ENCODE data around the gene ANKLE2. TPM values are rescaled to one million over a fixed set of nuclear protein-coding genes. Genes with fewer than 3 reads are reported as not detected.
A peak's percentile ranks its signal among the peaks of the same experiment; 100 is the strongest.

The ANKLE2 gene
- total and polyA plus RNA-seq, 2 of the 13 experiments (the other 11 are each of a cell fraction or from before 2014, with no cell fraction given), result 35.3 to 37.1 TPM

DNA sequence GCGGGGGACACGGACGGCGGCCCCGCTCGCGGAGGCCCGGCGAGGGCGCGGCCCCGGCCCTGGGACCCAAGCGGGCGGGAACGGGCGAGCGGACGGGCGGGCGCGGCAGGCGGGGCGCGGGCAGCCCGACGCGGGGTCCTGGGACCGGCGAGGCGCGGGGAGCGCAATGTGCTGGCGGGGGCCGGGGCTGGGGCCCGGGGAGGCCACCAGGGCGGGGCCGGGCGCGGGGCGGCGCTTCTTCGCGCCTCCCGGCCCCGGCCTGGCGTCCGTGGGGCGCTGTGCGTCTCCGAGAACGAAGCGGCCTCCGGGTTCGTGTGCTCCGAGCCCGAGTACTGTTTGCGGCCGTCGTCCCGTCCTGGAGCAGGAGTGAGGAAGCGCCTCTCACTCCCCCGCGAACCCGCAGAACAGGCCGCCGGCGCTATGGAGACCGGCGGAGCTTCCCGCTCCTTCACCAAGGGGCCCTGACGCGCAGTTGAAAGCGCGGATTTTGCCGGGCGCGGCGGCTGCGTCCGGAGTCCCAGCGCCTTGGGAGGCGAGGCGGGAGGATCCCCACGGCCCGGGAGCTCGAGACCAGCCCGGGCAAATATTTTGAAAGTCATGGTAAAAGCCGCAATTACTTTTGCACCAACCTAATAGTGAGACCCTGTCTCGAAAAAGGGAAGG, 420 bp upstream of the ANKLE2 start (continued):
- TF ChIP-seq, protein P1, sequence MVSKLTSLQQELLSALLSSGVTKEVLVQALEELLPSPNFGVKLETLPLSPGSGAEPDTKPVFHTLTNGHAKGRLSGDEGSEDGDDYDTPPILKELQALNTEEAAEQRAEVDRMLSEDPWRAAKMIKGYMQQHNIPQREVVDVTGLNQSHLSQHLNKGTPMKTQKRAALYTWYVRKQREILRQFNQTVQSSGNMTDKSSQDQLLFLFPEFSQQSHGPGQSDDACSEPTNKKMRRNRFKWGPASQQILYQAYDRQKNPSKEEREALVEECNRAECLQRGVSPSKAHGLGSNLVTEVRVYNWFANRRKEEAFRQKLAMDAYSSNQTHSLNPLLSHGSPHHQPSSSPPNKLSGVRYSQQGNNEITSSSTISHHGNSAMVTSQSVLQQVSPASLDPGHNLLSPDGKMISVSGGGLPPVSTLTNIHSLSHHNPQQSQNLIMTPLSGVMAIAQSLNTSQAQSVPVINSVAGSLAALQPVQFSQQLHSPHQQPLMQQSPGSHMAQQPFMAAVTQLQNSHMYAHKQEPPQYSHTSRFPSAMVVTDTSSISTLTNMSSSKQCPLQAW (CRISPR knock-in tag; IDR thresholded peaks at IDR 0.05), result 0 out of 2 replicates have a peak, but pooled peaks have one; percentile 38
- peak; percentile 29 for TF ChIP-seq AGO2 (optimal IDR thresholded peaks at IDR 0.05; ENCODE audit: low read depth, low read length)
- peak; percentile 72; the same call in 1 of the 2 replicates for TF ChIP-seq ARNT2 (CRISPR knock-in tag; IDR thresholded peaks at IDR 0.05; ENCODE audit: low read depth)
- TF ChIP-seq ISL2 (CRISPR knock-in tag; IDR thresholded peaks at IDR 0.05), result 0 out of 2 replicates have a peak, but pooled peaks have one; percentile 21
- TF ChIP-seq ZNF205 (CRISPR knock-in tag; IDR thresholded peaks at IDR 0.05), result no peak
- TF ChIP-seq RXRB (CRISPR knock-in tag; IDR thresholded peaks at IDR 0.05; ENCODE audit: borderline replicate concordance), result 0 out of 2 replicates have a peak, but pooled peaks have one; percentile 32
- peak; percentile 56 for TF ChIP-seq ZNF883 (CRISPR knock-in tag; IDR thresholded peaks at IDR 0.05; ENCODE audit: not compliant biosample characterization)
- TF ChIP-seq, protein P2, sequence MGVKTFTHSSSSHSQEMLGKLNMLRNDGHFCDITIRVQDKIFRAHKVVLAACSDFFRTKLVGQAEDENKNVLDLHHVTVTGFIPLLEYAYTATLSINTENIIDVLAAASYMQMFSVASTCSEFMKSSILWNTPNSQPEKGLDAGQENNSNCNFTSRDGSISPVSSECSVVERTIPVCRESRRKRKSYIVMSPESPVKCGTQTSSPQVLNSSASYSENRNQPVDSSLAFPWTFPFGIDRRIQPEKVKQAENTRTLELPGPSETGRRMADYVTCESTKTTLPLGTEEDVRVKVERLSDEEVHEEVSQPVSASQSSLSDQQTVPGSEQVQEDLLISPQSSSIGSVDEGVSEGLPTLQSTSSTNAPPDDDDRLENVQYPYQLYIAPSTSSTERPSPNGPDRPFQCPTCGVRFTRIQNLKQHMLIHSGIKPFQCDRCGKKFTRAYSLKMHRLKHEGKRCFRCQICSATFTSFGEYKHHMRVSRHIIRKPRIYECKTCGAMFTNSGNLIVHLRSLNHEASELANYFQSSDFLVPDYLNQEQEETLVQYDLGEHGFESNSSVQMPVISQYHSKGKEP (CRISPR knock-in tag; IDR thresholded peaks at IDR 0.05), result 0 out of 2 replicates have a peak, but pooled peaks have one; percentile 40
- TF ChIP-seq ZSCAN21 (CRISPR knock-in tag; IDR thresholded peaks at IDR 0.05; ENCODE audit: borderline replicate concordance), result peak; percentile 26; the same call in 1 of the 2 replicates
- TF ChIP-seq, protein P3, sequence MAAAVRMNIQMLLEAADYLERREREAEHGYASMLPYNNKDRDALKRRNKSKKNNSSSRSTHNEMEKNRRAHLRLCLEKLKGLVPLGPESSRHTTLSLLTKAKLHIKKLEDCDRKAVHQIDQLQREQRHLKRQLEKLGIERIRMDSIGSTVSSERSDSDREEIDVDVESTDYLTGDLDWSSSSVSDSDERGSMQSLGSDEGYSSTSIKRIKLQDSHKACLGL (CRISPR knock-in tag; IDR thresholded peaks at IDR 0.05), result peak; percentile 43; the same call in 1 of the 2 replicates
- no peak for TF ChIP-seq TAF15 (IDR thresholded peaks at IDR 0.05; ENCODE audit: low read depth, low read length, poor library complexity, severe bottlenecking)
- TF ChIP-seq, protein P4, sequence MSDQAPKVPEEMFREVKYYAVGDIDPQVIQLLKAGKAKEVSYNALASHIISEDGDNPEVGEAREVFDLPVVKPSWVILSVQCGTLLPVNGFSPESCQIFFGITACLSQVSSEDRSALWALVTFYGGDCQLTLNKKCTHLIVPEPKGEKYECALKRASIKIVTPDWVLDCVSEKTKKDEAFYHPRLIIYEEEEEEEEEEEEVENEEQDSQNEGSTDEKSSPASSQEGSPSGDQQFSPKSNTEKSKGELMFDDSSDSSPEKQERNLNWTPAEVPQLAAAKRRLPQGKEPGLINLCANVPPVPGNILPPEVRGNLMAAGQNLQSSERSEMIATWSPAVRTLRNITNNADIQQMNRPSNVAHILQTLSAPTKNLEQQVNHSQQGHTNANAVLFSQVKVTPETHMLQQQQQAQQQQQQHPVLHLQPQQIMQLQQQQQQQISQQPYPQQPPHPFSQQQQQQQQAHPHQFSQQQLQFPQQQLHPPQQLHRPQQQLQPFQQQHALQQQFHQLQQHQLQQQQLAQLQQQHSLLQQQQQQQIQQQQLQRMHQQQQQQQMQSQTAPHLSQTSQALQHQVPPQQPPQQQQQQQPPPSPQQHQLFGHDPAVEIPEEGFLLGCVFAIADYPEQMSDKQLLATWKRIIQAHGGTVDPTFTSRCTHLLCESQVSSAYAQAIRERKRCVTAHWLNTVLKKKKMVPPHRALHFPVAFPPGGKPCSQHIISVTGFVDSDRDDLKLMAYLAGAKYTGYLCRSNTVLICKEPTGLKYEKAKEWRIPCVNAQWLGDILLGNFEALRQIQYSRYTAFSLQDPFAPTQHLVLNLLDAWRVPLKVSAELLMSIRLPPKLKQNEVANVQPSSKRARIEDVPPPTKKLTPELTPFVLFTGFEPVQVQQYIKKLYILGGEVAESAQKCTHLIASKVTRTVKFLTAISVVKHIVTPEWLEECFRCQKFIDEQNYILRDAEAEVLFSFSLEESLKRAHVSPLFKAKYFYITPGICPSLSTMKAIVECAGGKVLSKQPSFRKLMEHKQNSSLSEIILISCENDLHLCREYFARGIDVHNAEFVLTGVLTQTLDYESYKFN (CRISPR knock-in tag; conservative IDR thresholded peaks at IDR 0.05), result peak; percentile 33; the same call in 1 of the 2 replicates
- 0 out of 2 replicates have a peak, but pooled peaks have one; percentile 12 for TF ChIP-seq SP5 (CRISPR knock-in tag; IDR thresholded peaks at IDR 0.05; ENCODE audit: borderline replicate concordance, low read depth)
- 0 out of 2 replicates have a peak, but pooled peaks have one; percentile 24 for TF ChIP-seq ZNF441 (CRISPR knock-in tag; IDR thresholded peaks at IDR 0.05; ENCODE audit: borderline replicate concordance)
- TF ChIP-seq ZNF331 (CRISPR knock-in tag; IDR thresholded peaks at IDR 0.05), result peak; percentile 58
- TF ChIP-seq GATAD1 (CRISPR knock-in tag; IDR thresholded peaks at IDR 0.05), result 0 out of 2 replicates have a peak, but pooled peaks have one; percentile 13
- 0 out of 2 replicates have a peak, but pooled peaks have one; percentile 39 for TF ChIP-seq HMG20B (CRISPR knock-in tag; conservative IDR thresholded peaks at IDR 0.05)
- TF ChIP-seq, protein P5, sequence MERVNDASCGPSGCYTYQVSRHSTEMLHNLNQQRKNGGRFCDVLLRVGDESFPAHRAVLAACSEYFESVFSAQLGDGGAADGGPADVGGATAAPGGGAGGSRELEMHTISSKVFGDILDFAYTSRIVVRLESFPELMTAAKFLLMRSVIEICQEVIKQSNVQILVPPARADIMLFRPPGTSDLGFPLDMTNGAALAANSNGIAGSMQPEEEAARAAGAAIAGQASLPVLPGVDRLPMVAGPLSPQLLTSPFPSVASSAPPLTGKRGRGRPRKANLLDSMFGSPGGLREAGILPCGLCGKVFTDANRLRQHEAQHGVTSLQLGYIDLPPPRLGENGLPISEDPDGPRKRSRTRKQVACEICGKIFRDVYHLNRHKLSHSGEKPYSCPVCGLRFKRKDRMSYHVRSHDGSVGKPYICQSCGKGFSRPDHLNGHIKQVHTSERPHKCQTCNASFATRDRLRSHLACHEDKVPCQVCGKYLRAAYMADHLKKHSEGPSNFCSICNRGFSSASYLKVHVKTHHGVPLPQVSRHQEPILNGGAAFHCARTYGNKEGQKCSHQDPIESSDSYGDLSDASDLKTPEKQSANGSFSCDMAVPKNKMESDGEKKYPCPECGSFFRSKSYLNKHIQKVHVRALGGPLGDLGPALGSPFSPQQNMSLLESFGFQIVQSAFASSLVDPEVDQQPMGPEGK (CRISPR knock-in tag; IDR thresholded peaks at IDR 0.05), result peak; percentile 60; the same call in 1 of the 2 replicates
- TF ChIP-seq ZBTB20 (CRISPR knock-in tag; IDR thresholded peaks at IDR 0.05; ENCODE audit: borderline replicate concordance, low read depth), result peak; percentile 43; the same call in 1 of the 2 replicates
